ENCODE data around the gene CD93. TPM values are rescaled to one million over a fixed set of nuclear protein-coding genes. Genes with fewer than 3 reads are reported as not detected.

The CD93 gene
- total RNA-seq, 2 donors from 2014 or later: 99.2 to 163 TPM

GRCh38 chr20:23130622-23131140 is 44.6 kb upstream of the CD93 start:
- no peaks in the 10 kb centered on the region for H3K27me3 ChIP-seq (replicated peaks; ENCODE audit: insufficient read depth)
- no peaks in the 10 kb centered on the region for H3K9me3 ChIP-seq
- TF ChIP-seq CTCF (IDR thresholded peaks at IDR 0.05): no peak
- no peak overlapping the region for H3K27ac ChIP-seq
- DNase-seq (ENCODE audit: low spot score) (no peak), ATAC-seq (ENCODE audit: insufficient number of reproducible peaks, low FRiP score, low read depth) (no peak)
- H3K36me3 ChIP-seq: no peaks in the 10 kb centered on the region
- peaks cover 0 to 6% of the 10 kb centered on the region in 2 donors for H3K4me1 ChIP-seq (ENCODE audit: control insufficient read depth in 1 of 2, low read depth in 2 of 2)
- H3K4me3 ChIP-seq: no peak overlapping the region

GRCh38 chr20:23129891-23130621 is 43.9 kb upstream of the CD93 start:
- TF ChIP-seq CTCF (IDR thresholded peaks at IDR 0.05): no peak
- no peak for ATAC-seq (ENCODE audit: insufficient number of reproducible peaks, low FRiP score, low read depth)
- peaks cover 0 to 6% of the 10 kb centered on the region in 2 donors for H3K4me1 ChIP-seq (ENCODE audit: control insufficient read depth in 1 of 2, low read depth in 2 of 2)
- H3K9me3 ChIP-seq: no peaks in the 10 kb centered on the region
- H3K27me3 ChIP-seq (replicated peaks; ENCODE audit: insufficient read depth): no peaks in the 10 kb centered on the region
- no peak overlapping the region for H3K4me3 ChIP-seq
- H3K36me3 ChIP-seq: no peaks in the 10 kb centered on the region
- no peak overlapping the region for H3K27ac ChIP-seq
- no peak for DNase-seq (ENCODE audit: low spot score)

GRCh38 chr20:23129266-23129665 is 43.1 kb upstream of the CD93 start:
- TF ChIP-seq CTCF (IDR thresholded peaks at IDR 0.05): no peak
- no peaks in the 10 kb centered on the region for H3K9me3 ChIP-seq
- no peak overlapping the region for H3K27ac ChIP-seq
- no peaks in the 10 kb centered on the region for H3K27me3 ChIP-seq (replicated peaks; ENCODE audit: insufficient read depth)
- H3K4me3 ChIP-seq: no peak overlapping the region
- peaks cover 0 to 6% of the 10 kb centered on the region in 2 donors for H3K4me1 ChIP-seq (ENCODE audit: control insufficient read depth in 1 of 2, low read depth in 2 of 2)
- no peaks in the 10 kb centered on the region for H3K36me3 ChIP-seq
- DNase-seq (ENCODE audit: low spot score) (no peak), ATAC-seq (ENCODE audit: insufficient number of reproducible peaks, low FRiP score, low read depth) (no peak)

GRCh38 chr20:23128461-23129125 is 42.5 kb upstream of the CD93 start:
- ATAC-seq (ENCODE audit: insufficient number of reproducible peaks, low FRiP score, low read depth) (no peak), DNase-seq (ENCODE audit: low spot score) (no peak)
- Histone ChIP-seq H3K36me3 (no peaks in the 10 kb centered on the region), H3K4me1 (ENCODE audit: control insufficient read depth in 1 of 2, low read depth in 2 of 2) (peaks cover 0 to 6% of the 10 kb centered on the region in 2 donors), H3K4me3 (no peak overlapping the region), H3K27me3 (replicated peaks; ENCODE audit: insufficient read depth) (no peaks in the 10 kb centered on the region), H3K9me3 (no peaks in the 10 kb centered on the region), H3K27ac (no peak overlapping the region)
- TF ChIP-seq CTCF (IDR thresholded peaks at IDR 0.05): no peak

- no peaks in the 10 kb centered on the region for H3K27me3 ChIP-seq (replicated peaks; ENCODE audit: insufficient read depth)
- no peak for DNase-seq (ENCODE audit: low spot score)
- no peaks in the 10 kb centered on the region for H3K9me3 ChIP-seq
- no peak for TF ChIP-seq CTCF (IDR thresholded peaks at IDR 0.05)
- no peak for ATAC-seq (ENCODE audit: insufficient number of reproducible peaks, low FRiP score, low read depth)
- H3K36me3 ChIP-seq: no peaks in the 10 kb centered on the region
- H3K4me3 ChIP-seq: no peak overlapping the region
- H3K27ac ChIP-seq: no peak overlapping the region
- H3K4me1 ChIP-seq (ENCODE audit: control insufficient read depth in 1 of 2, low read depth in 2 of 2): peaks cover 0 to 6% of the 10 kb centered on the region in 2 donors
Measured at GRCh38 chr20:23127506-23128279, 41.6 kb upstream of the CD93 start.
